Chondrocyte (in vitro differentiated cells): ENCODE measurements around the gene SLC25A13. TPM values are rescaled to one million over a fixed set of nuclear protein-coding genes. Genes with fewer than 3 reads are reported as not detected.

ENCODE experiments used
- DNase-seq: peaks from one replicate; pipeline ENCODE4 v3.0.0; 2021; ENCODE audit warnings: mixed read lengths, low spot score
- H3K27ac Mint-ChIP-seq: one replicate; pipeline ENCODE4 v1.8.0; 2021; ENCODE audit warnings: mild to moderate bottlenecking, moderate library complexity, mixed read lengths; ENCODE audit not compliant: unreplicated experiment
- H3K27me3 Mint-ChIP-seq: 2 replicates; pipeline ENCODE4 v1.8.0; 2021; ENCODE audit warnings: low read depth, mixed read lengths
- H3K36me3 Mint-ChIP-seq: 2 replicates; pipeline ENCODE4 v1.8.0; 2021; ENCODE audit warnings: low read depth, mixed read lengths
- H3K4me1 Mint-ChIP-seq: 2 replicates; pipeline ENCODE4 v1.8.0; 2021; ENCODE audit warnings: low read depth, mild to moderate bottlenecking, mixed read lengths
- H3K4me3 Mint-ChIP-seq: one replicate; pipeline ENCODE4 v1.8.0; 2021; ENCODE audit warnings: mild to moderate bottlenecking, moderate library complexity, mixed read lengths; ENCODE audit not compliant: unreplicated experiment
- H3K9me3 Mint-ChIP-seq: 2 replicates; pipeline ENCODE4 v1.8.0; 2021; ENCODE audit warnings: low read depth, mixed read lengths
- CTCF ChIP-seq: fragments of 200-600 bp; sonication (generic); IDR thresholded peaks from 2 replicates; pipeline ENCODE4 v1.5.0; 2021; ENCODE audit warnings: antibody characterized with exemption, mild to moderate bottlenecking, moderate library complexity
- total RNA-seq: library from RNA; stranded (reverse); gene quantifications from 3 replicates; pipeline ENCODE4 v1.2.1, GENCODE V29; 2021

The SLC25A13 gene
- total RNA-seq, 1 donor from 2014 or later, result 26.6 TPM

GRCh38 chr7:96224073-96224472 lies 97.8 kb downstream of the SLC25A13 start:
- peaks cover 8% of the 10 kb centered on the region for H3K4me1 Mint-ChIP-seq
- no peaks in the 10 kb centered on the region for H3K9me3 Mint-ChIP-seq
- no peak overlapping the region for H3K4me3 Mint-ChIP-seq
- H3K27ac Mint-ChIP-seq, result no peak overlapping the region
- H3K27me3 Mint-ChIP-seq, result no peaks in the 10 kb centered on the region
- TF ChIP-seq CTCF, result no peak
- peaks cover 4% of the 10 kb centered on the region for H3K36me3 Mint-ChIP-seq
- no peak for DNase-seq

DNA sequence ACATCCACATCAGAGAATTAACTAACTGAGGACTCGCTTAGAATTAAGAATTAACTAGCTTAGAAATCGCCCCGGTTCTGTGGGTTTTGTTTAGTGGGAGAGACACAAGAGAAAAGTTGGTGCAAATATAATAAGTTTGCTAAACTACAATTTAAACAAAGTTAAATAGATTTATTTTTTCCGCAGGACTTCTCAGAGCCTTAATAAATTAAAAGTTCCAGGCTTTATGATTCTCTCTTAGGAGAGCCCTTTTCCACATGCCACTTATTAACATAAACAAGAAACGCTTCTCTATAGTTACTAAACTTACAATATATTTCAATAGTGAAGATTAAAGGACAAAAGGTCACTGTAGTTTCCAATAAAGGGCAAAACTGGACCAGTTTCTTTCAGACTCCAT lies 100.0 kb downstream of the SLC25A13 start:
- H3K27ac Mint-ChIP-seq, result no peak overlapping the region
- no peak for DNase-seq
- peaks cover 12% of the 10 kb centered on the region for H3K4me1 Mint-ChIP-seq
- TF ChIP-seq CTCF, result no peak
- no peaks in the 10 kb centered on the region for H3K36me3 Mint-ChIP-seq
- H3K9me3 Mint-ChIP-seq, result no peaks in the 10 kb centered on the region
- no peak overlapping the region for H3K4me3 Mint-ChIP-seq
- no peaks in the 10 kb centered on the region for H3K27me3 Mint-ChIP-seq

GRCh38 chr7:96219378-96220130 lies 102.3 kb downstream of the SLC25A13 start:
- no peak for DNase-seq
- H3K4me3 Mint-ChIP-seq, result no peak overlapping the region
- H3K9me3 Mint-ChIP-seq, result peaks cover 5% of the 10 kb centered on the region
- no peak overlapping the region for H3K27ac Mint-ChIP-seq
- H3K36me3 Mint-ChIP-seq, result peaks cover 1% of the 10 kb centered on the region
- TF ChIP-seq CTCF, result no peak
- H3K27me3 Mint-ChIP-seq, result no peaks in the 10 kb centered on the region
- peaks cover 15% of the 10 kb centered on the region for H3K4me1 Mint-ChIP-seq

- DNase-seq, result no peak
- Mint-ChIP-seq H3K4me1 (peaks cover 15% of the 10 kb centered on the region), H3K36me3 (peaks cover 1% of the 10 kb centered on the region), H3K27ac (no peak overlapping the region), H3K27me3 (no peaks in the 10 kb centered on the region), H3K4me3 (no peak overlapping the region), H3K9me3 (peaks cover 5% of the 10 kb centered on the region)
- no peak for TF ChIP-seq CTCF
These were observed 103.1 kb downstream of the SLC25A13 start for GRCh38 chr7:96218664-96219243.

GRCh38 chr7:96217147-96217546 lies 104.8 kb downstream of the SLC25A13 start:
- Mint-ChIP-seq H3K27ac (no peak overlapping the region), H3K36me3 (peaks cover 1% of the 10 kb centered on the region), H3K9me3 (peaks cover 5% of the 10 kb centered on the region), H3K4me1 (peaks cover 29% of the 10 kb centered on the region), H3K27me3 (no peaks in the 10 kb centered on the region), H3K4me3 (no peak overlapping the region)
- no peak for DNase-seq
- no peak for TF ChIP-seq CTCF
